HG03342 (cell line): ENCODE results near the gene KIF7.
A peak's percentile ranks its signal among the peaks of the same experiment; 100 is the strongest.

ENCODE experiments used
- ATAC-seq: cut with Tn5 transposase; IDR thresholded peaks from one replicate; pipeline ENCODE4 v1.9.1; 2021; ENCODE audit warnings: mild to moderate bottlenecking, moderate library complexity; ENCODE audit not compliant: unreplicated experiment

The KIF7 gene

DNA sequence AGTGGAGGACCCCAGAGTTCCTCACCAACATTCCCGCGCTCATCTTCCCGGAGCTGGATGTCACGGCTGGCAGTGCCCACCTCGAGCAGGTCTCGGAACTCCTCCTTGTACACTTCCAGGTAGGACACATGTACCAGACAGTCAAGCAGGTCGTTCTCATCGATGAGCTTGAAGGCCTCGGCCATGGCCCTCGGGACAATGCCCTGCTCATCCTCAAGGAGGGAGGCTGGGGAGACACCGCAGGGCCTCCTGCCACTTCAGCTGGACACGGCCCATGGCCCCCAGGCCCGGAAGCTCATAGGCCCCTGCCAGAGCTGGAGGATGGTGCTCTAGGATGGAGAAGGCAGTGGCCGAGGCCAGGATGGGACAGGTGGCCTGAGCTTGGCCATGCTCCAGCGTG, 5.6 kb downstream of the KIF7 start:
- ATAC-seq, result no peak

DNA sequence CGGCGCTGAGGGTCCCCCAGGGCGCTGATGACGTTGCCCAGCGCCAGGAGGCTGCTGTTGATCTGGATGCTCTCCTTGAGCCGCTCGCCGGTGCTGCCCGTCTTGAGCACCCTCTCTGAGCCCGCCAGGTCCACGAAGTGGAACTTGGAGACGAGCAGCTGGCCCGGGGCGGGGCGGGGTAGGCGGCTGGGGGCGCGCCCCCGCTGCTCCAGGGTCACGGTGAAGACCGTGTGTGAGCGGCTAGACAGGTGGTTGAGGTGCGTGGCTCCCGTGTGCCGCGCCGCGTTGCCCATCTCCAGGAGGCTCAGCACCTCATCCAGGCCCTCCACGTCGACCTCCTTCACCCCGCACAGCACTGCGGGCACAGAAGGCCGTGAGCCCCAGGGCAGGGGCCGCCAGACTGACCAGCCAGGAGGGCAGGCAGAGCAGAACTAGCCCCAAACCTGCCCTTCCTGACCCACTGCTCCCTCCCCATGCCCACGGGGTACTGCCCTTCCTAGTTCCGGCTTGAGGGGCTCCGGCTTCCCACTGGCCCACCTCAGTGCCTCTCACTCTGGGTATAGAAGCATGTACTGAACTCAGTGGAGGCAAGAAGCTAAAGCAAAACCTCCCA, 6.1 kb downstream of the KIF7 start:
- no peak for ATAC-seq

DNA sequence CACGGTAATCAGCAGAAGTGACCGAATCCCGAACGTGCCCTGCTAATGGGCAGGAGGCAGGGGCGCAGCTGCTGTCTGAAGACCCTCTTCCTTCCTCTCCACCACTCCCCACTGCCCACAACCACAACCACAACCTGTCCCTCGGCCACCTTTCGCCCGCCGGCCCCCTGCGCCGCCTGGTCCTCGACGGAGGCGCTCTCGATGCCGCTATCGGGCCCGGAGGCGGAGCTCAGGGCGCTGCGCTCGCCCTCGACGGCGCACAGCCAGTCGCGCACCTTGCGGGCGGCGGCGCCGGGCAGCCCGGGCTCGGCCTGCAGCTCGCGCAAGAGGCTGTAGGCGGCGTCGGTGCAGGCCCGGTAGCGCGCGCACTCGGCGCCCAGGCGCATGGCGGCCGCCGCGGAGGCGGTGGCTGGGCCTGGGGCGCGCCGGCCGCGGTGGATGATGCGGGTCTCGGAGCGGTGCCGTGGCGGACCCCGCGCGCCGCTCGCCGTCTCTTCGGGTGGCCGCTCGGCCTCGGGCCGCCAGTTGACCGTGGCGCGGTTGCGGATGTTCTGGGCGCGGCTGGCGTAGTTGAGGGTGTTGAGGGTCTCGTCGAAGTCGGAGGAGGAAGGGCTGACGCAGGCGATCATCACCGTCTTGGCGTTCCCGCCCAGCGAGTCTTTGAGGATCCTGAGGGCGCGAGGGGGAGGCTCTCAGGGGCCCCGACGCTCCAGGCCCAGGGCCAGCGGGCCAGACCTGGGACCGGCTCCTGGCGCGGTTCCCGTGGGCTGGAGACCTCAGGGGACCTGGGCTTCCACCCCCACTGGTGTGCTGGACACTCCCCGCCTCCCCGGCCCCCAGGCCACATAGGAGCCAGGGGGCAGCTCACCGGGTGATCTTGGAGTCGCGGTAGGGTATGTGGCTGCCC, 6.9 kb downstream of the KIF7 start:
- ATAC-seq, result no peak

DNA sequence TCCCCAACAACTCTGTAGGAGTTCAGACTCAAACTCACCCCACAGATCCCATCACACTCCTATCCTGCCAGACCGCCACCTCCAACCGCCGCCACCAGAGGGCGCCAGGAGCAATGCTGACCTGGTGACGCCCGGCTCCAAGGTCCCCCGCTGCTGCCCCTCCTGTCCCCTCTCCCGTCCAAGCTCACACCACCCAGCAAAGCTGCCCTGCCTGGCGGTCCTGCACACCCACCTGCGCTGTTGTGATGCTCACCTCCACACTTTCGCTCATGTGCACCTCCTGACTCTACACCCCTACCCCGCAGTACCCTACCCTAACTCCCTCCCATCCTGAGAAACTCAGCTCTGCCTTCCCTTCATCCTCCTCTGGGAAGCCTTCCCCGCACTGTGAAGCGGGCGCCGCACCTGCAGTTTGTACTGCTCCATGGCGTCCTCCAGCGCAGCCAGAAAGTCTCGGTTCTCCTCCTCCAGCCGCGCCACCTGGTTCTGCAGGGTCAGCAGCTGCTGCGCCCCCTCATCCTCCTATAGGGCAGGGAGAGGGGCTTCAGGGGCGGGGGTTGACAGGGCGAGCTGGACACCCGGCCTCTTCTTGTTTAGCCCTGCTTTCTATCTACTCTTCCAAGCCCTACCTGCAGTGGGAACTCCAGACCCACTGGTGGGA, 7.9 kb downstream of the KIF7 start:
- peak; percentile 57 for ATAC-seq

DNA sequence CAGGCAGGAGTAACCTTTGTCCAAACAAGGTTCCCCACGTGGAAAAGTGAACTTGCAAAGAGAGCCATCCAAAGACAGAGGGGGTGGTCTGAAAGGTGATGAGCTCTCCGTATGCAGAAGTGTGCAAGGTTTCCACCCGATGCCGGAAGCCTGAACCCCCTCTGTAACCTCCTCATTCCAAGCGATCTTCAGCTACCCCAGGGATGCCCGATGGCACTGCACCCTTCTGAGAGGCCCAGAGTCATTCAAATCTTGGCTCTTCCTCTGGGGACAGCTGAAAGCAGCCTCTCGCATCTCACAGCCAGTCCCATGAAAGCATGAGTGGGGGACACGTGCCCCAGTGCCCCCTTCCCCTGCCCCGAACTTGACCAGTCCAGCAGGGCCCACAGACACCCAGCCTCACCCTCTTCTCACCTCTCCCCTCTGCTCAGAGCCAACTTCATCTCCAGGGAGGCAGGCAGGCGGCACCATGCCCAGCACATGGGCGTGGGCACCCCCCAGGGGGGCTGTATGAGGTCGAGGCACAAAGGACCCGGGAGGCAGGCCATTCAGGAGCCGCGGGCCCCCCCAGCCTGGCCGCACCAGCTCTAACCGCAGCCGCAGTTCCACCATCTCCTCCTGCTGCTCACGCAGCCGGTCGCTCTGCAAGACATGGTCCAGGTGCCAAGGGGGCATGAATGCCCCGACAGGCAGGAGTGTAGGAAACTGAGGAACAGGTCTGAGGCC, 8.7 kb downstream of the KIF7 start:
- no peak for ATAC-seq

DNA sequence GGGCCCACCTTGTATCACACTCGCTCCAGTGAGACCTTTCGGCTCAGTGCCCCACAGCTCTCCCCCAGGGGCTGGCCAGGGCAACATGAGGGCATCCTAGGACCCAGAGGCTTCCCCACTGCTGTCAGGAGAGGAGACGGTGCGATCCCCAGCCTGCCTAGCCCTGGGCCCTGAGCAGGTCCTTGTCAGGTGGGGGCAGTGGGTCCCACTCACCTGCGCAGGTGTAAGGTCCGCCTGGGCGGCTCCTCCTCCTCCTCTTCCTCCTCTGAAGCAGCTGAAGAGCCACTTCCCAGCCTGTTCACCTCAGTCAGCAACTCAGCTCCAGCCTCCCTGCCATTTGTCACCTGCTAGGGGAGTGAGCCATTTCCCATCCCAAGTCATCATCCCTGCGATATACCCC, 9.6 kb downstream of the KIF7 start:
- no peak for ATAC-seq

DNA sequence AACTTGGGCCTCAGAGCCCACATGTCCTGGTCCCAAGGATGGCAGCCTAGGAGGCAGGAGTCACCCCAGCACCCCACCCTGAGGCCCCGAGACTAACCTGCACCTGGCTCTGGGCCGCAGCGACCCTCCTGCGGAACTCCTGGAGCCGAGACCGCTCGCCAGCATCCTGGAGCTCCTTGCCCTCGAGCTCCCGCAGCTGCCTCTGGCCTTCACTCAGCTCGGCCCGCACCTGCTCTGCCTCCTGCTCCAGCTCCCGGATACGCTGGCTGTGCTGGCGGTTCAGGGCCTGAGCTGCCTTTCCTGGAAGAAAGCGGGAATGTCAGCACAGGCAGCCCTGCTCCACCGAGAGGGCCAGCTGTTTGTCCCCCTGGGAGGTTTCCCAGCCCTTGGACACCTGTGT, 13.2 kb downstream of the KIF7 start:
- ATAC-seq, result no peak

DNA sequence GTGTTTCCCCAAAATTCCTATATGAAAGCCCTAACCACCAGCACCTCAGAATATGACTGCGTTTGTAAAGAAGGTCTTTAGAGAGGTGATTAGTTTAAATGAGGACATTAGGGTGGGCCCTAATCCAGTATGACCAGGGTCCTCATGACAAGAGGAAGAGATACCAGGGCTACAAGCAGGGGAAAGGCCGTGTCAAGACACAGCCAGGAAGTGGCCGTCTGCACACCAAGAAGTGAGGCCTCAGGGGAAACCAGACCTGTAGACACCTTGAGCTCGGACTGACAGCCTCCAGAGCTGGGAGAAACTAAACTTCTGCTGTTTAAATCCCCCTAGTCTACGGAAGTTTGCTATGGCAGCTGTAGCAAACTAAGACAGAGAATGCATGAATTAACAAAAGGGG, 14.2 kb downstream of the KIF7 start:
- ATAC-seq, result no peak

DNA sequence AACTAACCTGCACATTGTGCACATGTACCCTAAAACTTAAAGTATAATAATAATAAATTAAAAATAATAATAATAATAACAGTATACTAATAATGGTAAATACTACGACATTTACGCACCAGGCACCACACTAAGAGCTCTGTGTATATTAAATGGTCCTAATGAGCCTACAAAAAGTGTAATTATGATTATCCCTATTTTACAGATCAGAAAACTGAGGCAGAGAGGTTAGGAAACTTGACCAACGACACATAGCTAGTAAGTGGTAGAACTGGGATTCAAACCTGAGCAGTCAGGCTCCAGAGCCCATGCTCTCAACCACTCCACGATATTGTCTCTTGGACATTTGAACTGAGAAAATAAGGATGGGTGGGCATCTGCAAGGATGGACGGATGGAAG, 15.0 kb downstream of the KIF7 start:
- ATAC-seq, result no peak

DNA sequence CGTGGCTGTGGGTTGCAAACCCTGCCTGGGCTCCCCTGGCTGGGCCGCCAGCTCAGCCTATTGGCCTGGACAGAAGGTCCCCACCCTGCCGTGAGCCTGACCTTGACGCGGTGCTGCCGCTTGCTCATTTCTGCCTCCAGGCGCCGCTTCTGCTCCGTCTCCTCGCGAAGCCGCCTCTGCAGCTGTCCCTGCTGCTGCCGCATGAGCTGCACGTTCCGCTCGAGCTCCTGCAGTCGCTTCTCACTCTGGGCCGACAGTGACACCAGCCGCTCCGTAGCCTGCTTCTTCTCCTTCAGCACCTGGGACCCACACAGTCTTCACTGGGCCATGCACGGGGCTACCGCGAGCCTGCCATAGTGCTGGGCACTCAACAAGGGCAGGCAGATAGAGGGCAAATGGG, 21.7 kb downstream of the KIF7 start:
- ATAC-seq, result no peak

DNA sequence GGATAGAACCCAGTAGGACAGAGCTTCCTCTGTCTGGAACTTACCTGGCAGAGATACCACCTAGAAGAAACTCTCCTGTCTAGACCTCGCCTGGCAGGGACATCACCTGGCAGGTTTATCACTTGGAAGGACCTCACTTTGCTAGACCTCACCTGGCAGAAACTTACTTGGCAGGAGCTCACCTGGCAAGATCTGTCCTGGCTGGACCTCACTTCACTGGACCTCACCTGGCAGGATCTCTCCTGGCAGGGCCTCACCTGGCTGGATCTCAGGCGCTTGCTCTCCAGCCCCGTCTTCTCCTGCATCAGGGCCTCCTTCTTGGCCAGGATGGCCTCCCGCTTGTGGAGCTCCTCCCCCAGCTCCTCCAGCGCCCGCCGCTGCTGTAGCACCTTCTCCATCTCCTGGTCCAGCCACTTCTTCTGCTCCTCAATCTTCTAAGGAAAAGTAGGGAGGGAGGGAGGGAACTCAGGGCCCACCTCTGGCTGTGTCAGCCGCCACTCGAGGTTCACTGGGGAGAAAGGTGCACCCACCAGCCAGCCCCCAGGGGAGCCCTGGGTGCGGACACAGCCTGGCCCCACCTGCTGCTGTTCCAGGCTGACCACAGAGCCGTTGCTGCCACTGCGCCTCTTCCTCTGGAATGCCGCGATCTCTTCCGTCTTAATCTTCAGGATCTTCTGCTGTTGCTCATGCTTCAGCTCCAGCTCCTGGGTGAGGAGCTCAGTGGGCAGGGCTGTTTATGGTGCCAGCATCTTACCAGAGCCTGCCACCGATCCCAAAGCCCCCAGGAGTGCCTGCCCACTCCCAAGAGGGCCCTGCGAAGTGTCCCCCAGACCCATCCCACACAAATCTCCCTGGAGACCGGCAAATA, 22.5 kb downstream of the KIF7 start:
- no peak for ATAC-seq

DNA sequence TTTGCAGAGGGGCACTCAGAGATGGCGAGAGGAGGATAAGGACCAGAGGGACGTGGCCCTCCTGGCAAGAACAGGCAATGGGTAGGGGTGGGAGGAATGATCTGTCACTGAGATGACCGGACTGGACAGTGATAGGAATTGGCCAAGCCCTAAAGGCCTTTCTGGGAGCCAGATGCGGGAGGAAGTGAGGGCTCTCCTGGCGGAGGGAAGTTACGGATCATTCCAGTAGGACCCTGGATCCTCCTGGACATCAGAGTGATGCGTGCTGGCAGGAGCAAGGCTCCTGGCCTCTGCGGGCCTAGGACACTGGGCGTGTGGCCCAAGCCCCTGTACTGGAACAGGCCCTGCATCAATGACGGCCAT, 23.4 kb downstream of the KIF7 start:
- no peak for ATAC-seq

DNA sequence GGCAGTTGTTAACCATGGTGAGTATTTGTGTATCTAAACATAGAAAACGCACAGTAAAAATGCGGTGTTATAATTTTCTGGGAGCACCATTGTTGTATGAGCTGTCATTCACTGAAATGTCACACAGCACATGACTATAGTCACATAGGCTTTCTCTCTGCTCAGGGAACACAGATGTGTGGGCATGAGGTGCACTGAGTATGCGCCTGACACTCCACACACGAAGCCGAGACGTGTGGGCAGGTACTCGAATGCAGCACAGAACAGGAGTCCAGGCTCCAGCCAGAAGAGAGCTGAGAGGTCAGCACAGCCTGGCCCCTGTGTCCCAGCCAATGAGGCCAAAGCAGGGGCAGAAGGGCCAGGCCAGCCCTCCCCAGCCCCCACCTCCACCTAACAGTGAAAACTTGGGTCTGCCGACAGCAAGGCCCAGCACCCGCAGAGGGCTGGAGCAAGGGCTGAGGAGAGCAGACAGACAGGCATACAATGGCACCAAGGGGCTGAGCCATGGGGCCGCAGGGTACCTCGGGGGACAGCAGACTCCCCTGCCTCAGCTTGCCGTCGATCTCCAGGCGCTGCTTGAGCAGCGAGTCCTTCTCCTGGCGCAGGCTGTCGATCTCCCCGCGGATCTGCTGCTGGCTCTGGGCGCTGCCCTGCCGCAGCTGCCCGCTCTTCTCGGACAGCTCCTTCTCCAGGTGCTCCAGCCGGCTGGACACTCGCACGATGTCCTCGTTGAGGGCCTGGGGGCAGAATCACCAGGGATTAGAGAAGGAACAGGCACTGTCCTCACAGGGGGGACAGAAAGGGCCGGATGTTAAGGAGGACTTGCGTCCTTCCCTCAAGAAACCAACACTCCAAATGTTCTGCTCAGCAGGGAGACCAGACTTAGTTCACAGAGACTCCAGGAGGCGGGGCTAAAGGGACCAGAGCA, 24.0 kb downstream of the KIF7 start:
- no peak for ATAC-seq

DNA sequence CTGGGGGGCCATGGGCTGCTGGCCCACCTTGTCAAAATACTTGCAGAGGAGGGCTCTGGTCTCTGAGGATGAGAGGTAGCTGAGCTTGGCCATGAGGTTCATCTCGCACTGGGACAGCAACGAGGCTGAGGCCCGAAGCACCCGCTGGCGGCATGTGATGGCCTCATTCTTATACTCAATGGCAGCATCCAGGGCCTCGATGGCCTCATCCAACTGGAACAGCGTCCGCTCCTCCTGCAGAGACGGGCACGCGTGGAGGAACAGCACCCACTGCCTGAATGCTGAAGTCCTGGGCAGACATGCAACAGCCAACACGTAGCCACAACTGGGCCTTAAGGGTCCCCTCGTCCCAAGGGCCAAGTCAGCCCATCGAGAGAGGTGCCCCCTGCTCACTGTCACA, 25.0 kb downstream of the KIF7 start:
- no peak for ATAC-seq

DNA sequence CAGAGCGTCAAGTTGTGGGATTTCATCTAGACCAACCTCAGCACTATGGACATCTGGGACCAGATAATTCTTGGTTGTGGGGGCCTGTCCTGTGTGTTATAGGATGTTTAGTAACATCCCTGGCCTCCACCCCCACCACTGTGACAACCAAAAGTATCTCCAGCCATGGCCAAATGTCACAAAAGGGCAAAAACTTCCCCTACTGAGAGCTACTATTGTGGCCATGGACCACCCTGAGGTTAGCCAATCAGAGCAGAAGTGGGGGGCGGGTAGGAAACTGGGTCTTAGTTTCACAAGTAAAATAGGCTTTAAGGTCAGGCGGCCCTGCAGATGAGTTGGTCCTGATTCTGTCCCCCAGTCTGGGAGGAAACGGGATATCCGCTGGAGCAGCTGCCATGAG, 25.4 kb downstream of the KIF7 start:
- ATAC-seq, result no peak

DNA sequence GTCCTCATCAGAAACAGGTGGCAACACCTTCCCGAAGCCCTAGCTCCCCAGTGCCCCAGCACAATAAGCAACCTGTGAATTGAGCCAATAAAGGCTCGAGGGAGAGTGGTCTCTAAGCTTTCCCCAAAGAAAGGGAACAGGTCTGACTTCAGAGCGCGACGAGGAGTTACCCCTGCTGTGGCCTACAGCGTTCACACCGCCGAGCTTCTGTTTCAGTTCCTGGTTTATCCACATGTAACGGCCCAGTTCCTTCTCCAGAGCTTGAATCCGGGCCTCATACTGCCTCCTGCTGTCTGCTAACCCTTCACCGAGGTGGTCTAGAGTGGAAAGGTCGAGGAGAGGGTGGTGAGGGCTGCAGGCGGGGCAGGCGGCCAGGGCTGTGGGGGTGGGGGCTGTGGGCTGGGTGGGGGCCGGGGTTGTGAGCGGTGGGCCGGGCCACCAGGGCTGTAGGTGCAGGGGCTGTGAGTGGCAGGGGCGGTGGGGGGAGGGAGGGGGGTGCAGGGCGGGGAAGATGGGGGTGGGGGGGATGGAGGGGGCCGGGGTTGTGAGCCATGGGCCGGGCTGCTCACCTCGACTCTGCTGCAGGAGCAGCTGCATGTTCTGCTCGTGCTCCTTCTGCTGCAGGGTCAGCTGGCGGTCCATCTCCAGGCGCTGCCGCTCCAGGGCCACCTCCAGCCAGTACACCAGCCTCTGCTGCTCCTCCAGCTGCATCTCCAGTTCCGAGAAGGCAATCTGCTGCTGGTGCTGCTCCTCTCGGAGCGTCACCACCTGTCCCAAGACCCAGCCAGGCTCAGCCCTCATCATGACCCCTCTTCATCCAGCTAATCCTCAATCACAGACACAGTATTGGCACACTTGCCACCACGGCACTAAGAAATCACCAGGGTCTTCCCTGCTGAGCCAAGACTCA, 26.2 kb downstream of the KIF7 start:
- no peak for ATAC-seq

DNA sequence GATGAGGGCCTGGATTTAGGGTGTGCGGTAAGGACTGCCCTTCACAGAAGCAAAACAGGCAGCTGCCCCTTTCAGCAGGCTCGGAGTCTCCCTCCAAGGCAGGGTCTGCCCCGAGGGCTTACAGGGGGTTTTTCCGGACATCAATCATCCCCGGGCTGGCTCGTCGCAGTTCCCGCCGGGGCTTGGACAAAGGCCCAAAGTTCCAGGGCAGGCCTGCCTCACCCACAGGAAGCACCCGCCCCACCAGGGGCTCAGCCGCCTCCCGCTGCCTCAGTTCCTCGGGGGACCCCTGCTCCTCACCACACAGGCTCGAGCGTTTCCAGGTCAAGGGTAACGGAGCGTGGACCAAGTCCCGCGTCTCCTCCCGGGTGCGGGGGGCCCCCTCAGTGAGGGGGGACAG, 27.0 kb downstream of the KIF7 start:
- ATAC-seq, result no peak

DNA sequence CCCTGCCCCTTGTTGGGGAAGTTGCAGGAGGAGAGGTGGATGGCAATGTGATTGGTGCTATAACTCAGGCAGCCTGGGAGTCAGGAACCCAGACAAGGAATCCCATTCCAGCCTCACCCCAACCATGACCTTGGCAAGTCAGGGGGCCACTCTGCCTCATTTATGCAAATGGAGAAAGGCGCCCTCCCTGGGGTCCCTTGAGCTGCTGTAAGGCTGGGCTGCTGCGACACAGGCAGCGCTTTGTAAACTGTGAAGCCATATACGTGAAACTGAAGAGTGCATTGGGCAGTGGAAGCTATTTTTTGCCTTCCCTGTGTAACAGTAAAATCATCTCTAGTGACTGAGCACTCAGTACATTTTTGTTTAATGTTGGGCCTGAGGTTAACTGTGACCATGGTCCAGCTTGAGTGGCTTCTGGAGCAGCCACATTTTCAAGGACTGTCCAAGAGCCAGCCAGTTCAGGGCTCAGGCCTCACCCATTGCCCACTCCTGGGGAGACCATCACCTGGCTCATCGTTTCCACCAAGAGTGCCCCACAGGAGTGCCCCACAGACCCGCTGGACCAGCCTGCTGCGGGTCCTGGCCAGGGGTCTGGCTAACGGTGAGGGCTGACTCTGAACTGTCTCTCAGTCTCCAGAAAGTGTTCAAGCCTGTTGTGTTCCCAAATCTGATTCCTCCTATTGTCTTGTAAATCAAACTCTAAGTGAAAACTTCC, 27.9 kb downstream of the KIF7 start:
- no peak for ATAC-seq
